Measurements from ENCODE around the gene SUSD3. TPM values are rescaled to one million over a fixed set of nuclear protein-coding genes. Genes with fewer than 3 reads are reported as not detected.
A peak's percentile ranks its signal among the peaks of the same experiment; 100 is the strongest.

SUSD3 gene
- total RNA-seq, 1 experiment from 2014 or later, result 2.2 TPM

- Histone ChIP-seq H3K9me3 (no peaks in the 10 kb centered on the region), H3K4me3 (ENCODE audit: low read depth, low read length) (no peak overlapping the region), H3K27me3 (replicated peaks; ENCODE audit: control insufficient read depth, insufficient read depth, low read length) (no peaks in the 10 kb centered on the region), H3K36me3 (ENCODE audit: control insufficient read depth, insufficient read depth, low read length) (no peaks in the 10 kb centered on the region), H3K4me1 (no peaks in the 10 kb centered on the region)
- TF ChIP-seq CTCF (IDR thresholded peaks at IDR 0.05; ENCODE audit: insufficient read depth in 1 of 2, low read depth in 1 of 2, low read length in 1 of 2, severe bottlenecking in 1 of 2, unreplicated experiment in 1 of 2), result no peak
- no peaks in the 10 kb centered on the region for H3K9me3 Mint-ChIP-seq (ENCODE audit: unreplicated experiment)
- no peaks in the 10 kb centered on the region for H3K4me1 Mint-ChIP-seq (ENCODE audit: low read depth, unreplicated experiment)
- no peak overlapping the region for H3K27ac Mint-ChIP-seq (ENCODE audit: unreplicated experiment)
- DNase-seq, result no peak
- ChIA-PET CTCF (interaction anchor here (0.6 kb wide), 1 partner anchor 452 kb away, joined by 5 read pairs; no protein-coding TSS in a partner anchor), POLR2A (no interaction called here)
- no peak overlapping the region for H3K4me3 Mint-ChIP-seq (ENCODE audit: unreplicated experiment)
- no peaks in the 10 kb centered on the region for H3K27me3 Mint-ChIP-seq (ENCODE audit: insufficient read depth, unreplicated experiment)
- intact Hi-C loops (cut with micrococcal nuclease; ENCODE audit: unreplicated experiment), result no loop called here
- H3K36me3 Mint-ChIP-seq (ENCODE audit: insufficient read depth, unreplicated experiment), result peaks cover 6% of the 10 kb centered on the region
- no TSS peak for BruUV-seq (replicated peaks)
Observed at GRCh38 chr9:93114169-93114983, 55.9 kb downstream of the SUSD3 start.

GRCh38 chr9:93114984-93115335, 56.5 kb downstream of the SUSD3 start:
- BruUV-seq (replicated peaks), result no TSS peak
- Mint-ChIP-seq H3K4me3 (ENCODE audit: unreplicated experiment) (no peak overlapping the region), H3K27ac (ENCODE audit: unreplicated experiment) (no peak overlapping the region), H3K4me1 (ENCODE audit: low read depth, unreplicated experiment) (no peaks in the 10 kb centered on the region), H3K9me3 (ENCODE audit: unreplicated experiment) (no peaks in the 10 kb centered on the region), H3K27me3 (ENCODE audit: insufficient read depth, unreplicated experiment) (no peaks in the 10 kb centered on the region), H3K36me3 (ENCODE audit: insufficient read depth, unreplicated experiment) (peaks cover 6% of the 10 kb centered on the region)
- Histone ChIP-seq H3K4me1 (no peaks in the 10 kb centered on the region), H3K27me3 (replicated peaks; ENCODE audit: control insufficient read depth, insufficient read depth, low read length) (no peaks in the 10 kb centered on the region), H3K9me3 (no peaks in the 10 kb centered on the region), H3K36me3 (ENCODE audit: control insufficient read depth, insufficient read depth, low read length) (no peaks in the 10 kb centered on the region), H3K4me3 (ENCODE audit: low read depth, low read length) (no peak overlapping the region)
- intact Hi-C loops (cut with micrococcal nuclease; ENCODE audit: unreplicated experiment), result no loop called here
- ChIA-PET POLR2A (no interaction called here), CTCF (no interaction called here)
- no peak for TF ChIP-seq CTCF (IDR thresholded peaks at IDR 0.05; ENCODE audit: insufficient read depth in 1 of 2, low read depth in 1 of 2, low read length in 1 of 2, severe bottlenecking in 1 of 2, unreplicated experiment in 1 of 2)
- DNase-seq, result peak in 1 of 2 experiments; percentile 5

GRCh38 chr9:93115486-93116071, 57.1 kb downstream of the SUSD3 start:
- no TSS peak for BruUV-seq (replicated peaks)
- Histone ChIP-seq H3K9me3 (no peaks in the 10 kb centered on the region), H3K4me1 (no peaks in the 10 kb centered on the region), H3K27me3 (replicated peaks; ENCODE audit: control insufficient read depth, insufficient read depth, low read length) (no peaks in the 10 kb centered on the region), H3K4me3 (ENCODE audit: low read depth, low read length) (no peak overlapping the region), H3K36me3 (ENCODE audit: control insufficient read depth, insufficient read depth, low read length) (no peaks in the 10 kb centered on the region)
- Mint-ChIP-seq H3K27me3 (ENCODE audit: insufficient read depth, unreplicated experiment) (no peaks in the 10 kb centered on the region), H3K36me3 (ENCODE audit: insufficient read depth, unreplicated experiment) (peaks cover 6% of the 10 kb centered on the region), H3K4me3 (ENCODE audit: unreplicated experiment) (no peak overlapping the region), H3K4me1 (ENCODE audit: low read depth, unreplicated experiment) (no peaks in the 10 kb centered on the region), H3K9me3 (ENCODE audit: unreplicated experiment) (no peaks in the 10 kb centered on the region), H3K27ac (ENCODE audit: unreplicated experiment) (no peak overlapping the region)
- intact Hi-C loops (cut with micrococcal nuclease; ENCODE audit: unreplicated experiment), result no loop called here
- ChIA-PET POLR2A (no interaction called here), CTCF (interaction anchor here (0.6 kb wide), 1 partner anchor 36 kb away, joined by 3 read pairs; no protein-coding TSS in a partner anchor)
- TF ChIP-seq CTCF (IDR thresholded peaks at IDR 0.05; ENCODE audit: insufficient read depth in 1 of 2, low read depth in 1 of 2, low read length in 1 of 2, severe bottlenecking in 1 of 2, unreplicated experiment in 1 of 2), result no peak
- DNase-seq, result peak in 1 of 2 experiments; percentile 5
